Spleen (tissue), 11 donors: Measurements from ENCODE around the gene SLFN11. TPM values are rescaled to one million over a fixed set of nuclear protein-coding genes. Genes with fewer than 3 reads are reported as not detected.

Experiments used
- DNase-seq: peaks from one replicate; pipeline ENCODE4 v3.0.0-alpha.2; 2020
- H3K27ac ChIP-seq, 8 donors: fragments of 200-600 bp; sonication (generic) in 7 of 8; 1 replicate in 4 of 8; 2 replicates in 4 of 8; pipeline versions ENCODE4 v1.5.0 to v1.8.0; 2016 to 2021; ENCODE audit warnings: inconsistent platforms in 4 of 8, mild to moderate bottlenecking in 4 of 8, moderate library complexity in 1 of 8
- H3K27me3 ChIP-seq, 7 donors: fragments of 200-600 bp; sonication (generic) in 6 of 7; replicated peaks in 1 of 7; 1 replicate in 4 of 7; 2 replicates in 3 of 7; pipeline versions ENCODE4 v1.5.0 to v1.8.0; 2016 to 2021; ENCODE audit warnings: inconsistent platforms in 3 of 7, mild to moderate bottlenecking in 1 of 7
- H3K36me3 ChIP-seq, 6 donors: fragments of 200-600 bp; sonication (generic) in 5 of 6; 1 replicate in 4 of 6; 2 replicates in 2 of 6; pipeline versions ENCODE4 v1.5.0 to v1.8.0; 2016 to 2021; ENCODE audit warnings: inconsistent platforms in 2 of 6
- H3K4me1 ChIP-seq, 6 donors: fragments of 200-600 bp; sonication (generic) in 5 of 6; 1 replicate in 3 of 6; 2 replicates in 3 of 6; pipeline versions ENCODE4 v1.5.0 to v1.8.0; 2016 to 2021; ENCODE audit warnings: inconsistent platforms in 3 of 6
- H3K4me3 ChIP-seq, 8 donors: fragments of 200-600 bp; sonication (generic) in 7 of 8; 1 replicate in 4 of 8; 2 replicates in 4 of 8; pipeline versions ENCODE4 v1.5.0 to v1.8.0; 2016 to 2021; ENCODE audit warnings: inconsistent platforms in 4 of 8, mild to moderate bottlenecking in 4 of 8, moderate library complexity in 2 of 8
- H3K9me3 ChIP-seq, 8 donors: fragments of 200-600 bp; sonication (generic) in 7 of 8; 1 replicate in 4 of 8; 2 replicates in 4 of 8; pipeline versions ENCODE4 v1.5.0 to v1.8.0; 2016 to 2021; ENCODE audit warnings: inconsistent platforms in 4 of 8
- POLR2A ChIP-seq, 3 donors: fragments of 450-650 bp; IDR thresholded peaks; one replicate each; pipeline ENCODE4 v1.5.1; 2017; ENCODE audit warnings: antibody characterized with exemption in 3 of 3, mild to moderate bottlenecking in 1 of 3
- POLR2AphosphoS5 ChIP-seq, 3 donors: sonication (generic); formaldehyde crosslinking; IDR thresholded peaks; one replicate each; pipeline ENCODE4 v1.5.1; 2017; ENCODE audit warnings: antibody characterized with exemption in 3 of 3
- WGBS, 5 donors: extraction: QIAGEN DNeasy Blood & Tissue Kit in 3 of 5; methylation state at CpG; one replicate each; pipeline versions ENCODE4 v1.1.5 to v1.1.7; 2013 to 2018; 5-methylcytosine and 5-hydroxymethylcytosine counted together
- intact Hi-C: fragments of 100-400 bp; cut with DNase I; formaldehyde crosslinking; loops from one replicate; pipeline ENCODE4 v1.15.0; 2023; ENCODE audit warnings: low total_unique reads
- polyA plus RNA-seq, 3 donors: library from polyadenylated mRNA; stranded (reverse); fragments of 200-250 nt; gene quantifications; one replicate each; pipeline ENCODE4 v1.2.1, GENCODE V29; 2013
- total RNA-seq, 7 donors: library from RNA; depleted of rRNA in 3 of 7; stranded (reverse); fragments of >200 nt in 3 of 7; fragmentation: NEBNext Ultra II Directional in 4 of 7; extraction: Animal tissue kit (Norgen Biotek cat#: 25700) in 4 of 7; gene quantifications; one replicate each; pipeline versions ENCODE4 v1.1.0 to v1.2.1, GENCODE V29; 2016 to 2021
- TF ChIP-seq, protein P1 (sequence below), 11 experiments: fragments of 200-600 bp in 7 of 11; fragments of 450-650 bp in 4 of 11; sonication (generic) in 4 of 11; IDR thresholded peaks in 8 of 11; conservative IDR thresholded peaks in 3 of 11; 1 replicate in 7 of 11; 2 replicates in 4 of 11; pipeline versions ENCODE4 v1.4.0 to v1.8.0; 2016 to 2021; ENCODE audit warnings: antibody characterized with exemption in 11 of 11, inconsistent platforms in 4 of 11, mild to moderate bottlenecking in 1 of 11
- donor health status: healthy with polysubstance abuse.
- donor health status: DM: no; HTN: no; CAD: no; lungs with moderate emphysema.
- donor health status: DM: no; HTN: no; CAD: no.
- donor health status: Bipolar disorder and iron deficiency.
- donor health status: healthy.
- donor health status: DM: no; HTN: no; CAD: no.
- donor health status: DM: yes; HTN: yes; CAD: no.

The SLFN11 gene
- total and polyA plus RNA-seq, 10 donors = 6.5 to 73.9 (median 56.6) TPM

DNA sequence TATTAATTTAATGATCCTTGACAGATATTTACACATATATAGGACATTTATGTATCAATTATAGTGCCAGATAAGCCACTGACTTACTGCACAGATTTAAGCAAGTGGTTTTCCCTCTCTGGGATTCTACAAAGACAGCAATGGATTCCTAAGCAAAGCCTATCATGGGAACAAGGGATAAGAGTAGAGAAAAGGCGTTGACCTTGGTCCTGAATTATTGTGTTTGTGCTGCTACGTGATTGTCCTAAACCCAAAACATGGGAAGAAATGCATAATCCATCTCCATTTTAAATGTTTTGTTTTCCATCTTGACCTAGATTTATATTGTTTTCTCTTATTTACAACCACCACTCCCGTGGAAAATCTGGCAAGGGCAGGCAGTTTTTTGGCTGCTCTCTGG lies 14.0 kb downstream of the SLFN11 start:
- TF ChIP-seq, protein P1, sequence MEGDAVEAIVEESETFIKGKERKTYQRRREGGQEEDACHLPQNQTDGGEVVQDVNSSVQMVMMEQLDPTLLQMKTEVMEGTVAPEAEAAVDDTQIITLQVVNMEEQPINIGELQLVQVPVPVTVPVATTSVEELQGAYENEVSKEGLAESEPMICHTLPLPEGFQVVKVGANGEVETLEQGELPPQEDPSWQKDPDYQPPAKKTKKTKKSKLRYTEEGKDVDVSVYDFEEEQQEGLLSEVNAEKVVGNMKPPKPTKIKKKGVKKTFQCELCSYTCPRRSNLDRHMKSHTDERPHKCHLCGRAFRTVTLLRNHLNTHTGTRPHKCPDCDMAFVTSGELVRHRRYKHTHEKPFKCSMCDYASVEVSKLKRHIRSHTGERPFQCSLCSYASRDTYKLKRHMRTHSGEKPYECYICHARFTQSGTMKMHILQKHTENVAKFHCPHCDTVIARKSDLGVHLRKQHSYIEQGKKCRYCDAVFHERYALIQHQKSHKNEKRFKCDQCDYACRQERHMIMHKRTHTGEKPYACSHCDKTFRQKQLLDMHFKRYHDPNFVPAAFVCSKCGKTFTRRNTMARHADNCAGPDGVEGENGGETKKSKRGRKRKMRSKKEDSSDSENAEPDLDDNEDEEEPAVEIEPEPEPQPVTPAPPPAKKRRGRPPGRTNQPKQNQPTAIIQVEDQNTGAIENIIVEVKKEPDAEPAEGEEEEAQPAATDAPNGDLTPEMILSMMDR (IDR thresholded peaks at IDR 0.05 in 8 of 11, conservative IDR thresholded peaks at IDR 0.05 in 3 of 11) = no peak
- no peak for TF ChIP-seq POLR2A (IDR thresholded peaks at IDR 0.05)
- 85 to 93% (median 88%) methylated on average over 3 of the region's 3 CpGs for WGBS, 5 donors
- intact Hi-C loops = no loop called here
- Histone ChIP-seq H3K27me3 (no peaks in the 10 kb centered on the region), H3K27ac (no peak overlapping the region), H3K4me3 (no peak overlapping the region), H3K36me3 (peaks cover 0 to 91% (median 39%) of the 10 kb centered on the region in 6 donors), H3K4me1 (peaks cover 0 to 31% (median under 1%) of the 10 kb centered on the region in 6 donors), H3K9me3 (no peaks in the 10 kb centered on the region)
- DNase-seq = no peak

DNA sequence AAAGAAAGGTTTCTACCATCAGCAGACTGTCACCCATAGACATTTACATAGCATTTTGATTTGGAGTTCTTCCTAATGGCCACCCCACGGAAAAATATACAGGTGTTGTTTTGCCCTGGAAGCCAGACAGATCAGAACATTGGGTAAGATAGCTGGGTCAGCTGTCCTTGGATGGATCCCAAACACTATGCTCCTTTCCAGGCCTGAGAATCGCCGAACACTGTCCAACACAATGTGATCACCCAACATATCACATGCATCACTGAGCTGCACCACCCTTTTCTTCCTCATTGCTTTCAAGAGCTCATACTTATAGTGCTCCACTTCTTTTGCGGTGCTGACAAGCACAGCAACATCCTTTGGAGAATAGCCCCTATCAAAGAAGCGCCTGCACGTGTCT lies 21.1 kb downstream of the SLFN11 start:
- intact Hi-C loops = no loop called here
- H3K36me3 ChIP-seq = peaks cover 0 to 65% (median 19%) of the 10 kb centered on the region in 6 donors

DNA sequence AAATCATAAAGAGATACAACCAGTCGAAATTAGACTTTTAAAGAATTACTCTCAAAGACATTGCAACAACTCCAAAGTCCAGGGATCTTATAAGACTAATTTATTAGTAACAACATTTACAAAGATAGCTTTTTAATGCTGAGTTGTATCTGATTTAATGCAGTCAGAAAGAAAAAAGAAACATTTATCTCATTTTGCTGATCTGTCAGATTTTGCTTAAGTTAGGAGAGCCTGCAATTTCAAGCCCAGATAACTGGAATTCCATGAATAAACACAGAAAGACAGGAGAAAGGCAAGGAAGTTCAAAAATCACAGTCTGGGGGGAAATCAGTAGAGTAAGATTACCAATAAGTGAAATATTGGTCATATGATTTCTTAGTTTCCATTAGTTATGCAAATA lies 22.9 kb downstream of the SLFN11 start:
- Histone ChIP-seq H3K9me3 (no peaks in the 10 kb centered on the region), H3K36me3 (peaks cover 0 to 47% (median 19%) of the 10 kb centered on the region in 6 donors), H3K27ac (peak overlapping the region in 1 of 8 donors; percentile 20), H3K4me1 (peaks cover 3 to 39% (median 31%) of the 10 kb centered on the region in 6 donors), H3K4me3 (no peak overlapping the region), H3K27me3 (no peaks in the 10 kb centered on the region)
- intact Hi-C loops = no loop called here
- 78 to 94% (median 86%) methylated on average over 1 of the region's 1 CpG for WGBS, 5 donors
- no peak for DNase-seq
- TF ChIP-seq POLR2A (IDR thresholded peaks at IDR 0.05) (no peak), POLR2AphosphoS5 (IDR thresholded peaks at IDR 0.05) (no peak)
- TF ChIP-seq, protein P1 (IDR thresholded peaks at IDR 0.05 in 8 of 11, conservative IDR thresholded peaks at IDR 0.05 in 3 of 11) = no peak

More for the DNA sequence above, 21.1 kb downstream of the SLFN11 start:
- no peaks in the 10 kb centered on the region for H3K9me3 ChIP-seq
- no peak for DNase-seq
- no peak overlapping the region for H3K4me3 ChIP-seq
- H3K4me1 ChIP-seq = peaks cover 0 to 21% (median 14%) of the 10 kb centered on the region in 6 donors
- H3K27me3 ChIP-seq = no peaks in the 10 kb centered on the region
- TF ChIP-seq POLR2A (IDR thresholded peaks at IDR 0.05) (no peak), POLR2AphosphoS5 (IDR thresholded peaks at IDR 0.05) (no peak)
- TF ChIP-seq, protein P1 (IDR thresholded peaks at IDR 0.05 in 8 of 11, conservative IDR thresholded peaks at IDR 0.05 in 3 of 11) = no peak
- 91 to 96% (median 96%) methylated on average over 6 of the region's 6 CpGs for WGBS, 5 donors
- H3K27ac ChIP-seq = no peak overlapping the region

DNA sequence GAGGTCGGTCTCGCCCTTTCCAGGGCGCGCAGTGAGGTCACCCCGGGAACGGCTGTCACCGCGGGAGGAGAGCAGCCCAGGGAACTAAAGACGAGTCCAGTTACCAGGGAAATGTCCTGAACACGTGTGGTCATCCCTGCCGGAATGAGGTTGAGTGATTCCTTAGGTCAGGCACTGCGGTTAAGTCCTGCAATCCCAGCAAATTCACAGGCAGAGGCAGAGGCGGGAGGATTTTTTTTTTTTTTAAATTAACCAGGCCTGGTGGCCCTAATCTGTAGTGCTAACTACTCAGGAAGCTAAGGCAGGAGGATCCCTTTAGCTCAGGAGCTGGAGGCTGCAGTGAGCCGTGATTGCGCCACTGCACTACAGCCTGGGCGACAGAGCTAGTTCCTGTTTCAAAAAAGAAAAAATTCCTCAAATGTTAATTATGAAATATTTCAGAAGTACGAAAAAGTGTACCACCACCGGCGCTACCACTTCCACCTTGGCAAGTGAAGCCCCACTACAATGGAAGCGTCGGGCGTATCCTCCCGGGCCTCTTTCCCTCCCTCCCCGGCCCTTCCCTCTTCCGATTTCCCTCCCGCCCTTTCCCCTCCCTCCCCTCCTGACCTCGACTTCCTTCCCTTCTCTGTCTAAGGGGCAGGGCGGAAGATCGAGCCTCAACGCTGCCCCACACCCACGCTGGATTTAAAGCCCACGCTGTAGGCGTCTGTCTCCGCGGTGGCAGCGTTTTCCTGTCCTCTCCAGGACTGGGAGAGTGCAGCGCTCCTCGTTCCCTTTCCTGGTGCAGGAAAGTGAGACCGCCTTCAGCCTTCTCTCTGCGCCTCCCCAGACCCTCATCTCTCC lies 27.3 kb downstream of the SLFN11 start:
- Histone ChIP-seq H3K27me3 (no peaks in the 10 kb centered on the region), H3K4me1 (peaks cover 13 to 71% (median 53%) of the 10 kb centered on the region in 6 donors), H3K36me3 (peaks cover 0 to 8% (median 0%) of the 10 kb centered on the region in 6 donors), H3K9me3 (peaks cover 0 to 12% (median 5%) of the 10 kb centered on the region in 8 donors), H3K27ac (peak overlapping the region; percentile 74 to 90 (median 86)), H3K4me3 (peak overlapping the region; percentile 33 to 70 (median 42))
- TF ChIP-seq POLR2A (IDR thresholded peaks at IDR 0.05) = peak in 1 of 3 donors; percentile 19
- TF ChIP-seq, protein P1 (IDR thresholded peaks at IDR 0.05 in 8 of 11, conservative IDR thresholded peaks at IDR 0.05 in 3 of 11) = peak in 3 of 11 experiments; percentile 13 to 32 (median 17)
- TF ChIP-seq POLR2AphosphoS5 (IDR thresholded peaks at IDR 0.05) = peak; percentile 66 to 80 (median 74)
- WGBS, 5 donors = 1 to 4% (median 2%) methylated on average over 40 of the region's 40 CpGs
- intact Hi-C loops = no loop called here
- peak; percentile 89 for DNase-seq
